Measurements from ENCODE around the gene TRPV5.

Gene TRPV5

GRCh38 chr7:142868986-142869415 is 64.5 kb downstream of the TRPV5 start:
- Mint-ChIP-seq H3K27ac (no peak overlapping the region), H3K9me3 (no peaks in the 10 kb centered on the region), H3K36me3 (ENCODE audit: low read depth) (peaks cover 4% of the 10 kb centered on the region), H3K4me1 (ENCODE audit: low read depth) (no peaks in the 10 kb centered on the region), H3K27me3 (no peaks in the 10 kb centered on the region), H3K4me3 (no peak overlapping the region)

DNA sequence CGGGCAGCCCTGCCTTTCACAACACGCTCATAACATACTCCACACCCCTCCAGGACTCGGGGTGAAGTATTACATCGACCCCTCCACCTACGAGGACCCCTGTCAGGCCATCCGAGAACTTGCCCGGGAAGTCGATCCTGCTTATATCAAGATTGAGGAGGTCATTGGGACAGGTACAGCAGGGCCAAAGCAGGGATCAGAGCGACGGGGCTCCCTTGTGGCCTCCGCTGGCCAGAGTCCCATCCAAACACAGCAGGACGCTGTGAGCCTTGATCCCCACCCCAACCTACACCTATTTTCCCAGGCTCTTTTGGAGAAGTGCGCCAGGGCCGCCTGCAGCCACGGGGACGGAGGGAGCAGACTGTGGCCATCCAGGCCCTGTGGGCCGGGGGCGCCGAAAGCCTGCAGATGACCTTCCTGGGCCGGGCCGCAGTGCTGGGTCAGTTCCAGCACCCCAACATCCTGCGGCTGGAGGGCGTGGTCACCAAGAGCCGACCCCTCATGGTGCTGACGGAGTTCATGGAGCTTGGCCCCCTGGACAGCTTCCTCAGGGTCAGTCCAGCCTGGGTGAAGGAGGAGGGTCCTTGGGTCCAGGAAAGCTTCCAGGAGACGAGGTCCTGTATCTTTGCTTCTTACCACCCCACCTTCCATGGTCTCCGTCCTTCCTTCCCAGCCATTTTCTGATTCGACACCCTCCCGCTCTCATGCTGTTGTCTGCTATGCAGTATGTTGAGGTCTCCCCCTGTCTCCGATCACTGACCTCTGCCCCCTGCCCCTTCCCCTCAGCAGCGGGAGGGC is 65.2 kb downstream of the TRPV5 start:
- Mint-ChIP-seq H3K27ac (no peak overlapping the region), H3K36me3 (ENCODE audit: low read depth) (peaks cover 4% of the 10 kb centered on the region), H3K27me3 (no peaks in the 10 kb centered on the region), H3K9me3 (no peaks in the 10 kb centered on the region), H3K4me1 (ENCODE audit: low read depth) (no peaks in the 10 kb centered on the region), H3K4me3 (no peak overlapping the region)

- no peaks in the 10 kb centered on the region for H3K4me1 Mint-ChIP-seq (ENCODE audit: low read depth)
- H3K9me3 Mint-ChIP-seq, result no peaks in the 10 kb centered on the region
- H3K27me3 Mint-ChIP-seq, result no peaks in the 10 kb centered on the region
- H3K4me3 Mint-ChIP-seq, result no peak overlapping the region
- H3K27ac Mint-ChIP-seq, result no peak overlapping the region
- H3K36me3 Mint-ChIP-seq (ENCODE audit: low read depth), result peaks cover 4% of the 10 kb centered on the region
Measured at GRCh38 chr7:142867398-142868187, 66.0 kb downstream of the TRPV5 start.

- peaks cover 4% of the 10 kb centered on the region for H3K36me3 Mint-ChIP-seq (ENCODE audit: low read depth)
- H3K27me3 Mint-ChIP-seq, result no peaks in the 10 kb centered on the region
- no peak overlapping the region for H3K27ac Mint-ChIP-seq
- H3K4me3 Mint-ChIP-seq, result no peak overlapping the region
- no peaks in the 10 kb centered on the region for H3K9me3 Mint-ChIP-seq
- no peaks in the 10 kb centered on the region for H3K4me1 Mint-ChIP-seq (ENCODE audit: low read depth)
Measured at GRCh38 chr7:142867097-142867378, 66.5 kb downstream of the TRPV5 start.

DNA sequence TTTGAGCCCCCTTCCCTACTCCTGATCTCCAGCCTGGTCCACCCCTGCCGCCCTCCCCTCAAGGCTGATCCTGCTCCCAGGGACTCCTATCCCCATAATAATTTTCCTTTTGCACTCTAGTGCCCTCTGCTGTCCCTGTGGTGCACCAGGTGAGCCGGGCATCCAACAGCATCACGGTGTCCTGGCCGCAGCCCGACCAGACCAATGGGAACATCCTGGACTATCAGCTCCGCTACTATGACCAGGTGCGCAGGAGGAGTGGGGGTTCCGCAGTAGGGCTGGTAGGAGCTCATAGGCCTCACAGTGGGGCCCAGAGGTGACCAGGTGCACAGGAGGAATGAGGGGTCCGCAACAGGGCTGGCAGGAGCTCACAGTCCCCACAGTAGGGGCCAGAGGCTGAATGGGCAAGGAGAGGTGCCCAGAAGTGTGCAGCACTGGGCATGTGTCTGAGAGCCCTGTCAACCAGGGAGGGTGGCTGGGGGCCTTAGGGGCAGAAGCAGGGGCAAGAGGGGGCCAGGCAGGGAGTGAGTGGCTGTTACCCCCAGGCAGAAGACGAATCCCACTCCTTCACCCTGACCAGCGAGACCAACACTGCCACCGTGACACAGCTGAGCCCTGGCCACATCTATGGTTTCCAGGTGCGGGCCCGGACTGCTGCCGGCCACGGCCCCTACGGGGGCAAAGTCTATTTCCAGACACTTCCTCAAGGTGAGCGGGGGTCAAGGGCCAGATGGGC is 67.0 kb downstream of the TRPV5 start:
- no peaks in the 10 kb centered on the region for H3K4me1 Mint-ChIP-seq (ENCODE audit: low read depth)
- H3K36me3 Mint-ChIP-seq (ENCODE audit: low read depth), result peaks cover 4% of the 10 kb centered on the region
- H3K27me3 Mint-ChIP-seq, result no peaks in the 10 kb centered on the region
- H3K27ac Mint-ChIP-seq, result no peak overlapping the region
- H3K9me3 Mint-ChIP-seq, result no peaks in the 10 kb centered on the region
- H3K4me3 Mint-ChIP-seq, result no peak overlapping the region

DNA sequence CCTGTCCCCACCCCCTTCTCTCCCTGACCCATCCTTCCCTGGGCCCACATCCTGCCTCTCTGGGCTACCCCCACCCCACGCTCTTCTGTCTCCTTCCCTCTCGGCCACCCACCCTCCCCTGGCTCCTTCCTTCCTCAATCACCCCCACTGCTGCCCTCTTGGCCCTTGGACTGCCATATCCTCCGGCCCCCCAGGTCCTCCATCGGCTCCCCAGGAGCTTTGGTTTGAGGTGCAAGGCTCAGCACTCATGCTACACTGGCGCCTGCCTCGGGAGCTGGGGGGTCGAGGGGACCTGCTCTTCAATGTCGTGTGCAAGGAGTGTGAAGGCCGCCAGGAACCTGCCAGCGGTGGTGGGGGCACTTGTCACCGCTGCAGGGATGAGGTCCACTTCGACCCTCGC is 67.8 kb downstream of the TRPV5 start:
- Mint-ChIP-seq H3K4me3 (no peak overlapping the region), H3K36me3 (ENCODE audit: low read depth) (peaks cover 4% of the 10 kb centered on the region), H3K4me1 (ENCODE audit: low read depth) (no peaks in the 10 kb centered on the region), H3K27me3 (no peaks in the 10 kb centered on the region), H3K9me3 (no peaks in the 10 kb centered on the region), H3K27ac (no peak overlapping the region)

GRCh38 chr7:142864980-142865747 is 68.4 kb downstream of the TRPV5 start:
- Mint-ChIP-seq H3K4me3 (no peak overlapping the region), H3K4me1 (ENCODE audit: low read depth) (no peaks in the 10 kb centered on the region), H3K27ac (no peak overlapping the region), H3K9me3 (no peaks in the 10 kb centered on the region), H3K27me3 (no peaks in the 10 kb centered on the region), H3K36me3 (ENCODE audit: low read depth) (peaks cover 4% of the 10 kb centered on the region)

- Mint-ChIP-seq H3K4me1 (ENCODE audit: low read depth) (no peaks in the 10 kb centered on the region), H3K4me3 (no peak overlapping the region), H3K9me3 (no peaks in the 10 kb centered on the region)
Measured at GRCh38 chr7:142863891-142864685, 69.5 kb downstream of the TRPV5 start.

GRCh38 chr7:142862786-142863400 is 70.7 kb downstream of the TRPV5 start:
- Mint-ChIP-seq H3K4me1 (ENCODE audit: low read depth) (no peaks in the 10 kb centered on the region), H3K27ac (no peak overlapping the region), H3K4me3 (no peak overlapping the region), H3K27me3 (no peaks in the 10 kb centered on the region), H3K36me3 (ENCODE audit: low read depth) (no peaks in the 10 kb centered on the region), H3K9me3 (no peaks in the 10 kb centered on the region)

More at GRCh38 chr7:142863891-142864685, 69.5 kb downstream of the TRPV5 start:
- no peaks in the 10 kb centered on the region for H3K27me3 Mint-ChIP-seq
- no peak overlapping the region for H3K27ac Mint-ChIP-seq
- H3K36me3 Mint-ChIP-seq (ENCODE audit: low read depth), result no peaks in the 10 kb centered on the region

- H3K9me3 Mint-ChIP-seq, result no peaks in the 10 kb centered on the region
- H3K27ac Mint-ChIP-seq, result no peak overlapping the region
- no peak overlapping the region for H3K4me3 Mint-ChIP-seq
- H3K27me3 Mint-ChIP-seq, result no peaks in the 10 kb centered on the region
- H3K4me1 Mint-ChIP-seq (ENCODE audit: low read depth), result no peaks in the 10 kb centered on the region
- H3K36me3 Mint-ChIP-seq (ENCODE audit: low read depth), result no peaks in the 10 kb centered on the region
Measured at GRCh38 chr7:142862351-142862750, 71.2 kb downstream of the TRPV5 start.

DNA sequence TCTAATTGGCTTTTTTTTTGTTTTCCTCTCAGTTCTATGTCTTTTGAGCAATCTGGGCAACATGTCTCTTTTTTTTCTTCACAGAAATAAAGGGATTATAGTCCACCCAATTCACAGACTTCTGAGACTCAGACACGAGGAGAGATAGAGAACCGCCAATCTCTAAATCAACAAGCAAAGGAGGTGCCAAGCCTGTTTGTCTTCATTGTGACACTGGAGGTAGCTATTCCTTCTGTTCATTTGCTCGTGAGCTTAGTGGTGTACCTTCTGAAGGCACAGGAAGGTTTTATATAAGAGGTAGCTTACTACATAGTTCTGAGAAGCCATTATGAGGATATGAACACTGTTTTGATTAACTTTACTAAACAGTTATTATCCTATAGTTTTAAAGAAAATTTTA is 72.6 kb downstream of the TRPV5 start:
- no peaks in the 10 kb centered on the region for H3K9me3 Mint-ChIP-seq

DNA sequence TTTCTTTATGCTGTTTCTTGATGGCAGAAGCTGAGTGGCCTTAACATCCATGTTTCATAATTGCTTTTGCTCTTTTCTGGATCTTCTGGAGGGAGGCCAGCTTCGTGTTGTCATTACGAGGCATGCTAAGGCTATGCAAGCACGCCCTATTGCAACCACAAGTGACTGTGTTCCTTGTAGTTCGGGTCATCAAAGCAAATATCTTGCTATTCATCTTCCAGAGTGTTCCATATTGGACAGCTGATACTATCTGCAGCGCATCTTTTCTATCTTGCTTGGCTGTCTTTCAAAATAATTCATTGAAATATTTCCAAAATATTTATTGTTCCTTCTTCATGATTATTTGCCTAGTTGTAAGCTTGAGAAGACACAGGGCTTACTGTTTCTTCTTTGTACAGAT is 73.7 kb downstream of the TRPV5 start:
- Mint-ChIP-seq H3K9me3 (no peaks in the 10 kb centered on the region), H3K4me1 (ENCODE audit: low read depth) (peaks cover 5% of the 10 kb centered on the region), H3K27me3 (no peaks in the 10 kb centered on the region), H3K36me3 (ENCODE audit: low read depth) (no peaks in the 10 kb centered on the region), H3K4me3 (no peak overlapping the region), H3K27ac (no peak overlapping the region)

More for the DNA sequence above, 72.6 kb downstream of the TRPV5 start:
- Mint-ChIP-seq H3K27ac (no peak overlapping the region), H3K4me3 (no peak overlapping the region), H3K4me1 (ENCODE audit: low read depth) (peaks cover 5% of the 10 kb centered on the region), H3K27me3 (no peaks in the 10 kb centered on the region), H3K36me3 (ENCODE audit: low read depth) (no peaks in the 10 kb centered on the region)

DNA sequence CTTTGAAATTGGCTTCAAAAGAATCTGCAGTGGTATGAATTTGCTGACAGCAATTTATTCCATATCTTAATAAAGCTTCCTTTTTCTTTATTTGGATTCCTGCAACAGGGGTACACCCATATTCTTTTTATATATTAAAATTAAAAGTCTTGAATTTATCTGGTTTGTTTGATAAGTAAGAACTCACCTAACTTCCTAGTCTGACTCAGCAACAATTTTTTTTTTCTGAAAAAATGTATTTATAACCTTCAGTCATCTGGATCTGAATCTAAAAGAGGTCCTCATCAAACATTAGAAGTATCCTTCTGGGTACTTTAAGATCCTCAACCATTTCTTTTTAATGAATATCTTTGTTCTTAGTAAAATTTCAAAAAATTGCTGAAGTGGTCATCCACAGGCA is 74.1 kb downstream of the TRPV5 start:
- Mint-ChIP-seq H3K36me3 (ENCODE audit: low read depth) (no peaks in the 10 kb centered on the region), H3K4me3 (no peak overlapping the region), H3K9me3 (no peaks in the 10 kb centered on the region)

More for the DNA sequence above, 74.1 kb downstream of the TRPV5 start:
- Mint-ChIP-seq H3K27ac (no peak overlapping the region), H3K27me3 (no peaks in the 10 kb centered on the region), H3K4me1 (ENCODE audit: low read depth) (peaks cover 5% of the 10 kb centered on the region)

Measured in stimulated activated naive CD8-positive, alpha-beta T cell treated with anti-CD3 and anti-CD28 coated beads, Interleukin-15, Interleukin-2, amounts not matched to agents 100 ng/mL and 50 ng/mL, for 24 hours (primary cell).